DND-41 (cell line): ENCODE results near the gene CCDC59.
A peak's percentile ranks its signal among the peaks of the same experiment; 100 is the strongest.

ENCODE experiments used
- CTCF ChIP-seq: IDR thresholded peaks from 2 replicates; pipeline ENCODE4 v1.5.1; 2012; ENCODE audit warnings: borderline replicate concordance, low read length, moderate library complexity, mild to moderate bottlenecking; ENCODE audit not compliant: poor library complexity, severe bottlenecking; ENCODE audit errors: extremely low read depth
- EZH2 ChIP-seq: IDR thresholded peaks from 3 replicates; pipeline ENCODE4 v1.6.1; 2012; ENCODE audit warnings: borderline replicate concordance, low read depth, mild to moderate bottlenecking, moderate library complexity, low read length, inconsistent platforms; ENCODE audit not compliant: severe bottlenecking

GRCh38 chr12:82358200-82359114 lies at the start of gene CCDC59, which contains the start of gene METTL25:
- TF ChIP-seq CTCF: peak; percentile 80
- no peak for TF ChIP-seq EZH2
